GM18519 (cell line): Measurements from ENCODE around the gene DEFB112.

Experiments
- ATAC-seq: cut with Tn5 transposase; IDR thresholded peaks from one replicate; pipeline ENCODE4 v1.9.1; 2021; ENCODE audit warnings: mild to moderate bottlenecking, moderate library complexity; ENCODE audit not compliant: unreplicated experiment, low FRiP score

DEFB112 gene

GRCh38 chr6:50003139-50003538 lies 46.6 kb downstream of the DEFB112 start:
- no peak for ATAC-seq

- no peak for ATAC-seq
These were observed 54.5 kb downstream of the DEFB112 start for GRCh38 chr6:49995278-49995677.
